HFFc6 (cell line): ENCODE measurements around the gene IL31. TPM values are rescaled to one million over a fixed set of nuclear protein-coding genes. Genes with fewer than 3 reads are reported as not detected.

Source experiments
- DNase-seq: peaks from one replicate; pipeline ENCODE4 v3.0.0-alpha.2; 2018
- H3K27ac Mint-ChIP-seq: 2 replicates; pipeline ENCODE4 v1.8.0; 2020; ENCODE audit warnings: mild to moderate bottlenecking, mixed read lengths
- H3K27me3 Mint-ChIP-seq: 2 replicates; pipeline ENCODE4 v1.8.0; 2021; ENCODE audit warnings: mild to moderate bottlenecking, moderate library complexity, mixed read lengths; ENCODE audit not compliant: insufficient read depth
- H3K36me3 Mint-ChIP-seq: 2 replicates; pipeline ENCODE4 v1.8.0; 2021; ENCODE audit warnings: low read depth, mixed read lengths
- H3K4me1 Mint-ChIP-seq: 2 replicates; pipeline ENCODE4 v1.8.0; 2020; ENCODE audit warnings: low read depth, mixed read lengths
- H3K4me3 Mint-ChIP-seq: 2 replicates; pipeline ENCODE4 v1.8.0; 2020; ENCODE audit warnings: mild to moderate bottlenecking, moderate library complexity, mixed read lengths
- H3K9me3 Mint-ChIP-seq: 2 replicates; pipeline ENCODE4 v1.8.0; 2020; ENCODE audit warnings: mild to moderate bottlenecking, mixed read lengths
- total RNA-seq, 6 experiments: library from RNA; stranded (reverse); fragmentation: NEBNext Ultra II Directional; extraction: Animal tissue kit (Norgen Biotek cat#: 25700); gene quantifications; 2 replicates in 1 of 6; 3 replicates in 5 of 6; pipeline ENCODE4 v1.2.3, GENCODE V29; 2021
- TF ChIP-seq, protein P1 (sequence below): fragments of 200-600 bp; sonication (generic); IDR thresholded peaks from 2 replicates; pipeline ENCODE4 v1.5.0; 2021; ENCODE audit warnings: antibody characterized with exemption, mild to moderate bottlenecking

Gene IL31
- total RNA-seq, 6 experiments from 2014 or later: not detected

DNA sequence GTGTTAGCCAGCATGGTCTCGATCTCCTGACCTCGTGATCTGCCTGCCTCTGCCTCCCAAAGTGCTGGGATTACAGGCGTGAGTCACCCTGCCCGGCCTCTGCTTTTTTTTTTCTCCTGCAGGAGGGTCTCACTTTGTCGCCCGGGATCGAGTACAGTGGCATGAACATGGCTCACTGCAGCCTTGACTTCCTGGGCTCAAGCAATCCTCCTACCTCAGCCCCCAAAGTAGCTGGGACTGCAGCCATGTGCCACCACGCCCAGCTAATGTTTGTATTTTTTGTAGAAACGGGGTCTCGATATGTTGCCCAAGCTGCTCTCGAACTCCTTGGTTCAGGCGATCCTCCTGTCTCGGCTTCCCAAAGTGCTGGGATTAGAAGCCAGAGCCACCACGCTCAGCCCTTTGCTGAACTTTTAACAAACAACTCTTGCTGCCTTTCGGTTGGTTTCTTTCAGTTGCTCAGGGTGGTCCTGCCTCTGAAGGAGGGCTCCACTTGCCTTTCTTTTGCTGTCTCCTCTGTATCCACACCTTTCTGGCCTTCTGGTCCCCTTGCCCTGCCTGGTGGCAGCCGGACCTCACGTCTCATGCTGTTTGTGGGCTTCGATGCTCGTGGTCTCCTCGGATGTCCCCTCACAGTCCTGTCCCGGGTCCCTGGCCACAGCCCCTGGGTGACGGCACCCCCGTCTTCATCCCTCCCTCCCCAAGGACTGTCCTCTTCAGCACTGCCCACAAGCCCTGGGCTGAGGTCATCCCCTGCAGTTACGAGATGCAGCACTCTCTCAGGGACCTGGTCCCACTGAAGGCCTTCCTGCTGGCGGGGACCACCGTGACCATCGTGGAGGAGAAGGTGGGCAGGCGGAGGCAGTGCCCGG, 25.7 kb upstream of the IL31 start:
- no peak for DNase-seq
- H3K27me3 Mint-ChIP-seq: peaks cover 13% of the 10 kb centered on the region

DNA sequence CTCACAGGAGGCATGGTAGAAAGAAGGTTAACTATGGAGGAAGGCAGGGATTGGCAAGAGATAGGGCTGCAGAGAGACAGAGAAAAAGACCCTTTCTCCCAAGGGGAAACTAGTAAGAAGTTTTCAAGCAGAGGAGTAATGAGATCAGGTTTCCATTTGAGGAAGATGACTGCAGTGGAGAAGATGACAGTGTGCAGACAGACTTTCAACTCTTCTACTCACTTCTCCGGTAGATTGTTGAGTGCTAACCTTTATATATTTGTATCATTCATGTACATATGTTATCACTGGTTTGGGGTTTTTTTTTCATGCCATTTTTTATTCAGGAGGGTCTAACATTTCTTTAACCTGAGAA, 23.6 kb upstream of the IL31 start:
- Mint-ChIP-seq H3K9me3 (peaks cover 17% of the 10 kb centered on the region), H3K27me3 (peaks cover 6% of the 10 kb centered on the region), H3K27ac (peak overlapping the region; percentile 73; the same call in 1 of the 2 replicates), H3K4me3 (peak overlapping the region; percentile 56), H3K4me1 (peaks cover 30% of the 10 kb centered on the region), H3K36me3 (peaks cover 14% of the 10 kb centered on the region)
- no peak for DNase-seq
- TF ChIP-seq, protein P1, sequence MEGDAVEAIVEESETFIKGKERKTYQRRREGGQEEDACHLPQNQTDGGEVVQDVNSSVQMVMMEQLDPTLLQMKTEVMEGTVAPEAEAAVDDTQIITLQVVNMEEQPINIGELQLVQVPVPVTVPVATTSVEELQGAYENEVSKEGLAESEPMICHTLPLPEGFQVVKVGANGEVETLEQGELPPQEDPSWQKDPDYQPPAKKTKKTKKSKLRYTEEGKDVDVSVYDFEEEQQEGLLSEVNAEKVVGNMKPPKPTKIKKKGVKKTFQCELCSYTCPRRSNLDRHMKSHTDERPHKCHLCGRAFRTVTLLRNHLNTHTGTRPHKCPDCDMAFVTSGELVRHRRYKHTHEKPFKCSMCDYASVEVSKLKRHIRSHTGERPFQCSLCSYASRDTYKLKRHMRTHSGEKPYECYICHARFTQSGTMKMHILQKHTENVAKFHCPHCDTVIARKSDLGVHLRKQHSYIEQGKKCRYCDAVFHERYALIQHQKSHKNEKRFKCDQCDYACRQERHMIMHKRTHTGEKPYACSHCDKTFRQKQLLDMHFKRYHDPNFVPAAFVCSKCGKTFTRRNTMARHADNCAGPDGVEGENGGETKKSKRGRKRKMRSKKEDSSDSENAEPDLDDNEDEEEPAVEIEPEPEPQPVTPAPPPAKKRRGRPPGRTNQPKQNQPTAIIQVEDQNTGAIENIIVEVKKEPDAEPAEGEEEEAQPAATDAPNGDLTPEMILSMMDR: no peak

More for the DNA sequence above, 25.7 kb upstream of the IL31 start:
- H3K4me3 Mint-ChIP-seq: no peak overlapping the region
- H3K27ac Mint-ChIP-seq: no peak overlapping the region
- peaks cover 14% of the 10 kb centered on the region for H3K9me3 Mint-ChIP-seq
- peaks cover 14% of the 10 kb centered on the region for H3K36me3 Mint-ChIP-seq
- H3K4me1 Mint-ChIP-seq: peaks cover 26% of the 10 kb centered on the region
- TF ChIP-seq, protein P1: no peak

DNA sequence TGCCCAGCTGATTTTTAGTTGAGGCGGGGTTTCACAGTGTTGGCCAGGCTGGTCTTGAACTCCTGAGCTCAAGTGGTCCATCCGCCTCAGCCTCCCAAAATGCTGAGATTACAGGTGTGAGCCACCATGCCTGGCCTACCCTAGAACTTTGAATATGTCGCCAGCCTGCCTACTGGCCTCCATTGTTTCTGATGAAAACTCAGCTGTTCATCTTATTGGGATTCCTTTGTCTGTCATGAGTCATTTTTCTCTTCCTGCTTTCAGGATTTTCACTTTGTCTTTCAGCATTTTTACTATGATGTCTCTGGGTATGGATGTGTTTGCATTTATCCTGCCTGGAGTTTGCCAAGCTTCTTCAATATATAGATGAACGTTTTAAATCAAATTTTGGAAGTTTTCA, 21.4 kb upstream of the IL31 start:
- H3K4me3 Mint-ChIP-seq: no peak overlapping the region
- H3K36me3 Mint-ChIP-seq: peaks cover 14% of the 10 kb centered on the region
- H3K27me3 Mint-ChIP-seq: peaks cover 22% of the 10 kb centered on the region
- no peak for DNase-seq
- peaks cover 30% of the 10 kb centered on the region for H3K4me1 Mint-ChIP-seq
- peaks cover 17% of the 10 kb centered on the region for H3K9me3 Mint-ChIP-seq
- H3K27ac Mint-ChIP-seq: no peak overlapping the region
- TF ChIP-seq, protein P1: no peak

DNA sequence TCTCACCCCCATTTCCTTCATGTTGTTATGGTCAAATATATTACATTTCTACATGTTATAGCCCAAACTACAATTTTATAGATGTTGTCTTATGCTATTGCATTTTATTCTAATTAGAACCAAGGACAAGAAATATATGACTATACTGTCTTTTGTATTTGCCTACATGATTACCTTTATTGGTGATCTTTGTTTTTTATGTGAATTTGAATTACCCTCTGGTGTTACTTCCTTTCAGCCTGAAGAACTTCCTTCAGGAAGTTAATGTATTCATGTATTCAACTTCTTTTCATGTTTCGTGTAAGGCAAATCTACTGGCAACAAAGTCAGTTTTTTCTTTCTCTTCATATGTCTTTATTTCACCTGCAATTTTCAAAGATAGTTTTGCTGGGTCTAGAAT, 20.8 kb upstream of the IL31 start:
- H3K9me3 Mint-ChIP-seq: peaks cover 17% of the 10 kb centered on the region
- H3K27me3 Mint-ChIP-seq: peaks cover 22% of the 10 kb centered on the region
- H3K4me3 Mint-ChIP-seq: no peak overlapping the region
- H3K4me1 Mint-ChIP-seq: peaks cover 28% of the 10 kb centered on the region
- H3K27ac Mint-ChIP-seq: no peak overlapping the region
- DNase-seq: no peak
- H3K36me3 Mint-ChIP-seq: peaks cover 14% of the 10 kb centered on the region
- TF ChIP-seq, protein P1: no peak

DNA sequence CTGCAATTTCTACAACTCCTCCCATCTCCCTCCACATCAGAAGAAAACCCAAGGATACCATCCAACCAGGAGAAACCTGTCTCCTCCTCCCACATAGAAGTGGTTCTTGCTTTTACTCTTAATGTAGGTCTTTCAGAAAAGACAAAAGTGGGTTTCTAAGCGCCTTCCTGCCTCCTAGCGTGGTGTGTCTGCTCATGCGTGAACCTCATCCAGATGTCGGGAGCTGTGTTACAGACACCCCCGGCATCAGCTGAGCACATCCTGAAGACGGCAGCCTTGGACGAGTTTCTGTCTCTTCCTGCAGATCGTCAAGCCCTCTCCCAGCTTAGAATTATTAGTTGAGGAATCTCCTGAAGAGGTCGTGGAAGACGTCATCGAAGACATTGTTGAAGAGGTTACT, 18.4 kb upstream of the IL31 start:
- Mint-ChIP-seq H3K27ac (no peak overlapping the region), H3K4me1 (peaks cover 8% of the 10 kb centered on the region), H3K36me3 (peaks cover 14% of the 10 kb centered on the region), H3K9me3 (peaks cover 17% of the 10 kb centered on the region), H3K4me3 (no peak overlapping the region), H3K27me3 (peaks cover 22% of the 10 kb centered on the region)
- TF ChIP-seq, protein P1: no peak
- DNase-seq: no peak
